ENCODE results near the gene MB. TPM values are rescaled to one million over a fixed set of nuclear protein-coding genes. Genes with fewer than 3 reads are reported as not detected.

The MB gene
- total RNA-seq, 1 donor: not detected

- no peak for DNase-seq (ENCODE audit: low read depth)
- H3K4me3 ChIP-seq (ENCODE audit: low read depth, low read length): no peak overlapping the region
- TF ChIP-seq CTCF (IDR thresholded peaks at IDR 0.05; ENCODE audit: insufficient read depth, low read length): no peak
Observed at GRCh38 chr22:35638001-35638400, 20.9 kb upstream of the MB start.

GRCh38 chr22:35637254-35637653 lies 20.1 kb upstream of the MB start:
- no peak for DNase-seq (ENCODE audit: low read depth)
- no peak overlapping the region for H3K4me3 ChIP-seq (ENCODE audit: low read depth, low read length)
- no peak for TF ChIP-seq CTCF (IDR thresholded peaks at IDR 0.05; ENCODE audit: insufficient read depth, low read length)

- no peak for TF ChIP-seq CTCF (IDR thresholded peaks at IDR 0.05; ENCODE audit: insufficient read depth, low read length)
- H3K4me3 ChIP-seq (ENCODE audit: low read depth, low read length): no peak overlapping the region
- DNase-seq (ENCODE audit: low read depth): no peak
Observed at GRCh38 chr22:35634943-35635540, 17.9 kb upstream of the MB start.

GRCh38 chr22:35634015-35634414 lies 16.9 kb upstream of the MB start:
- TF ChIP-seq CTCF (IDR thresholded peaks at IDR 0.05; ENCODE audit: insufficient read depth, low read length): no peak
- DNase-seq (ENCODE audit: low read depth): no peak
- no peak overlapping the region for H3K4me3 ChIP-seq (ENCODE audit: low read depth, low read length)

- TF ChIP-seq CTCF (IDR thresholded peaks at IDR 0.05; ENCODE audit: insufficient read depth, low read length): no peak
- H3K4me3 ChIP-seq (ENCODE audit: low read depth, low read length): no peak overlapping the region
- no peak for DNase-seq (ENCODE audit: low read depth)
Observed at GRCh38 chr22:35633520-35633919, 16.4 kb upstream of the MB start.

GRCh38 chr22:35632935-35633334 lies 15.8 kb upstream of the MB start:
- no peak for DNase-seq (ENCODE audit: low read depth)

More at GRCh38 chr22:35632935-35633334, 15.8 kb upstream of the MB start:
- no peak for TF ChIP-seq CTCF (IDR thresholded peaks at IDR 0.05; ENCODE audit: insufficient read depth, low read length)
- H3K4me3 ChIP-seq (ENCODE audit: low read depth, low read length): no peak overlapping the region
